MM.1S (cell line): ENCODE results near the gene DNPEP.

Source experiments
- EZH2 ChIP-seq: fragments of 300-600 bp; sonication (generic); optimal IDR thresholded peaks from 2 replicates; pipeline ENCODE3; 2017; ENCODE audit warnings: low read depth, mild to moderate bottlenecking, antibody characterized with exemption, low read length, mixed read lengths
- TF ChIP-seq, protein P1 (sequence below): fragments of 300-600 bp; sonication (generic); IDR thresholded peaks from 2 replicates; pipeline ENCODE4 v1.5.1; 2016; ENCODE audit warnings: antibody characterized with exemption, low read length, mixed read lengths

- TF ChIP-seq, protein P1, sequence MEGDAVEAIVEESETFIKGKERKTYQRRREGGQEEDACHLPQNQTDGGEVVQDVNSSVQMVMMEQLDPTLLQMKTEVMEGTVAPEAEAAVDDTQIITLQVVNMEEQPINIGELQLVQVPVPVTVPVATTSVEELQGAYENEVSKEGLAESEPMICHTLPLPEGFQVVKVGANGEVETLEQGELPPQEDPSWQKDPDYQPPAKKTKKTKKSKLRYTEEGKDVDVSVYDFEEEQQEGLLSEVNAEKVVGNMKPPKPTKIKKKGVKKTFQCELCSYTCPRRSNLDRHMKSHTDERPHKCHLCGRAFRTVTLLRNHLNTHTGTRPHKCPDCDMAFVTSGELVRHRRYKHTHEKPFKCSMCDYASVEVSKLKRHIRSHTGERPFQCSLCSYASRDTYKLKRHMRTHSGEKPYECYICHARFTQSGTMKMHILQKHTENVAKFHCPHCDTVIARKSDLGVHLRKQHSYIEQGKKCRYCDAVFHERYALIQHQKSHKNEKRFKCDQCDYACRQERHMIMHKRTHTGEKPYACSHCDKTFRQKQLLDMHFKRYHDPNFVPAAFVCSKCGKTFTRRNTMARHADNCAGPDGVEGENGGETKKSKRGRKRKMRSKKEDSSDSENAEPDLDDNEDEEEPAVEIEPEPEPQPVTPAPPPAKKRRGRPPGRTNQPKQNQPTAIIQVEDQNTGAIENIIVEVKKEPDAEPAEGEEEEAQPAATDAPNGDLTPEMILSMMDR = no peak
- TF ChIP-seq EZH2 = no peak
Observed at GRCh38 chr2:219436491-219436890, 48.8 kb upstream of the DNPEP start.
